Heart right ventricle (tissue), 16 donors: ENCODE results near the gene LMTK2. TPM values are rescaled to one million over a fixed set of nuclear protein-coding genes. Genes with fewer than 3 reads are reported as not detected.

Source experiments
- ATAC-seq, 8 donors: fragments of 200-7000 bp; cut with Tn5 transposase; one replicate each; pipeline ENCODE4 v1.9.1; 2020; ENCODE audit warnings: mild to moderate bottlenecking in 8 of 8, moderate library complexity in 8 of 8, moderate number of reproducible peaks in 1 of 8
- DNase-seq, 2 donors: peaks; one replicate each; pipeline ENCODE4 v3.0.0-alpha.2; 2020
- H3K27ac ChIP-seq, 10 donors: fragments of 200-600 bp; sonication (generic) in 2 of 10; one replicate each; pipeline versions ENCODE4 v1.5.0 to v1.8.0; 2020 to 2022; ENCODE audit warnings: mild to moderate bottlenecking in 3 of 10
- H3K27me3 ChIP-seq, 7 donors: fragments of 200-600 bp; one replicate each; pipeline ENCODE4 v1.8.0; 2021 to 2022; ENCODE audit warnings: mild to moderate bottlenecking in 2 of 7
- H3K36me3 ChIP-seq, 9 donors: fragments of 200-600 bp; sonication (generic) in 1 of 9; one replicate each; pipeline versions ENCODE4 v1.5.0 to v1.8.0; 2020 to 2022; ENCODE audit warnings: mild to moderate bottlenecking in 2 of 9
- H3K4me1 ChIP-seq, 9 donors: fragments of 200-600 bp; sonication (generic) in 1 of 9; one replicate each; pipeline versions ENCODE4 v1.5.0 to v1.8.0; 2020 to 2022; ENCODE audit warnings: mild to moderate bottlenecking in 4 of 9
- H3K4me3 ChIP-seq, 10 donors: fragments of 200-600 bp; sonication (generic) in 2 of 10; one replicate each; pipeline versions ENCODE4 v1.5.0 to v1.8.0; 2020 to 2022; ENCODE audit warnings: mild to moderate bottlenecking in 7 of 10, moderate library complexity in 2 of 10
- H3K9me3 ChIP-seq, 11 donors: fragments of 200-600 bp in 10 of 11; sonication (generic) in 2 of 11; one replicate each; pipeline versions ENCODE4 v1.5.0 to v1.8.0; 2013 to 2022; ENCODE audit warnings: mild to moderate bottlenecking in 2 of 11, control low read depth in 1 of 11, moderate library complexity in 1 of 11
- CTCF ChIP-seq, 9 donors: fragments of 200-600 bp; sonication (generic) in 2 of 9; IDR thresholded peaks; one replicate each; pipeline versions ENCODE4 v1.5.0 to v1.8.0; 2021 to 2022; ENCODE audit warnings: antibody characterized with exemption in 9 of 9, mild to moderate bottlenecking in 5 of 9, moderate library complexity in 1 of 9
- WGBS, 2 donors: extraction: QIAGEN DNeasy Blood & Tissue Kit; methylation state at CpG; one replicate each; pipeline ENCODE4 v1.1.7; 2013; ENCODE audit warnings: inconsistent platforms in 1 of 2; 5-methylcytosine and 5-hydroxymethylcytosine counted together
- intact Hi-C, 10 donors: fragments of 100-400 bp; cut with DNase I; formaldehyde crosslinking; loops; one replicate each; pipeline versions ENCODE4 v1.11.1 to v1.14.2; 2022
- polyA plus RNA-seq, 2 donors: library from polyadenylated mRNA; stranded (reverse); fragments of 200-250 nt; gene quantifications; one replicate each; pipeline ENCODE4 v1.2.3, GENCODE V29; 2013
- total RNA-seq, 10 donors: library from RNA; stranded (reverse); fragmentation: NEBNext Ultra II Directional in 3 of 10; extraction: Animal tissue kit (Norgen Biotek cat#: 25700) in 3 of 10; gene quantifications; one replicate each; pipeline versions ENCODE4 v1.2.1 to v1.2.4, GENCODE V29; 2021 to 2023
- donor health status: Arrhythmogenic right ventricular cardiomyopathy.
- donor health status: ischemic (EF 13 %, LVEDD 7.1; RV severe dilation, severe dysfunction).
- donor health status: healthy with polysubstance abuse.
- donor health status: DM: no; HTN: yes; CAD: no.
- donor health status: DM: no; HTN: no; CAD: no.
- donor health status: ischemic (EF 25% LVEDD 6.9; RV normal size, moderate dysfunction).
- donor health status: ischemic (EF 25% LVEDD 5.7; RV mildly dilated, moderate dysfunction).
- donor health status: healthy.
- donor health status: DM: yes; HTN: yes; CAD: no.
- donor health status: Ischemic cardiomyopathy.
- donor health status: ischemic (EF 35%, LVEDD 5.7; RV mildly dilated, moderate dysfunction).
- donor health status: nonischemic (EF 11% LVEDD 7.7; RV severe dilation, severe dysfunction).
- donor health status: DM: yes; HTN: yes; CAD: no.
- donor health status: PGD.
- donor health status: ischemic (EF 29% LVEDD 5.4; RV normal size, mild dysfunction).
- donor health status: nonischemic (EF 23%, LVEDD 6.1; RV moderate dilation, normal function).

LMTK2 gene
- total and polyA plus RNA-seq, 12 donors, result 2.9 to 50.2 (median 27.0) TPM

GRCh38 chr7:98232799-98233198 lies 126.1 kb downstream of the LMTK2 start:
- Histone ChIP-seq H3K27me3 (no peaks in the 10 kb centered on the region), H3K4me1 (no peaks in the 10 kb centered on the region), H3K36me3 (peaks cover 0 to 94% (median 16%) of the 10 kb centered on the region in 9 donors), H3K4me3 (no peak overlapping the region), H3K27ac (no peak overlapping the region), H3K9me3 (no peaks in the 10 kb centered on the region)
- ATAC-seq (no peak), DNase-seq (no peak)
- 92 to 95% methylated on average over 16 of the region's 16 CpGs for WGBS, 2 donors
- no peak for TF ChIP-seq CTCF (IDR thresholded peaks at IDR 0.05)
- intact Hi-C loops, result loop anchor here in 1 of 10 donors (10.0 kb wide), 1 partner anchor 208 kb away; no protein-coding TSS in a partner anchor

GRCh38 chr7:98233219-98234070 lies 126.8 kb downstream of the LMTK2 start:
- Histone ChIP-seq H3K4me3 (no peak overlapping the region), H3K27ac (no peak overlapping the region), H3K9me3 (no peaks in the 10 kb centered on the region), H3K4me1 (no peaks in the 10 kb centered on the region), H3K36me3 (peaks cover 0 to 94% (median 20%) of the 10 kb centered on the region in 9 donors), H3K27me3 (no peaks in the 10 kb centered on the region)
- no peak for TF ChIP-seq CTCF (IDR thresholded peaks at IDR 0.05)
- DNase-seq (no peak), ATAC-seq (no peak)
- intact Hi-C loops, result loop anchor here in 1 of 10 donors (10.0 kb wide), 1 partner anchor 209 kb away; no protein-coding TSS in a partner anchor
- WGBS, 2 donors, result 91 to 94% methylated on average over 32 of the region's 32 CpGs

GRCh38 chr7:98234429-98235147 lies 127.9 kb downstream of the LMTK2 start:
- Histone ChIP-seq H3K27me3 (no peaks in the 10 kb centered on the region), H3K4me3 (no peak overlapping the region), H3K36me3 (peaks cover 0 to 94% (median 23%) of the 10 kb centered on the region in 9 donors), H3K4me1 (no peaks in the 10 kb centered on the region), H3K27ac (no peak overlapping the region), H3K9me3 (no peaks in the 10 kb centered on the region)
- no peak for ATAC-seq
- WGBS, 2 donors, result 96 to 98% methylated on average over 10 of the region's 10 CpGs
- intact Hi-C loops, result loop anchor here in 1 of 10 donors (10.0 kb wide), 1 partner anchor 210 kb away; no protein-coding TSS in a partner anchor
- no peak for TF ChIP-seq CTCF (IDR thresholded peaks at IDR 0.05)
- no peak for DNase-seq

- Histone ChIP-seq H3K9me3 (no peaks in the 10 kb centered on the region), H3K27me3 (no peaks in the 10 kb centered on the region), H3K4me3 (no peak overlapping the region), H3K27ac (no peak overlapping the region), H3K4me1 (no peaks in the 10 kb centered on the region), H3K36me3 (peaks cover 0 to 97% (median 19%) of the 10 kb centered on the region in 9 donors)
- no peak for DNase-seq
- intact Hi-C loops, result loop anchor here in 1 of 10 donors (10.0 kb wide), 1 partner anchor 211 kb away; no protein-coding TSS in a partner anchor
- no peak for ATAC-seq
- 92 to 95% methylated on average over 11 of the region's 11 CpGs for WGBS, 2 donors
- no peak for TF ChIP-seq CTCF (IDR thresholded peaks at IDR 0.05)
These were observed 129.2 kb downstream of the LMTK2 start for GRCh38 chr7:98235901-98236300.
